Measurements from ENCODE around the gene LRBA. TPM values are rescaled to one million over a fixed set of nuclear protein-coding genes. Genes with fewer than 3 reads are reported as not detected.

Gene LRBA
- total RNA-seq, 1 donor from 2014 or later, result 26.4 TPM

GRCh38 chr4:151012820-151013219 lies 2.3 kb downstream of the LRBA start:
- Mint-ChIP-seq H3K9me3 (ENCODE audit: unreplicated experiment) (peaks cover 2% of the 10 kb centered on the region), H3K4me1 (ENCODE audit: low read depth, unreplicated experiment) (peaks cover 7% of the 10 kb centered on the region), H3K27ac (ENCODE audit: unreplicated experiment) (no peak overlapping the region), H3K27me3 (ENCODE audit: unreplicated experiment) (no peaks in the 10 kb centered on the region), H3K36me3 (ENCODE audit: unreplicated experiment) (no peaks in the 10 kb centered on the region), H3K4me3 (ENCODE audit: unreplicated experiment) (no peak overlapping the region)
- DNase-seq, result no peak
- no peak for TF ChIP-seq CTCF (IDR thresholded peaks at IDR 0.05; ENCODE audit: partially characterized antibody, unreplicated experiment)

GRCh38 chr4:151012376-151012775 lies 2.7 kb downstream of the LRBA start:
- Mint-ChIP-seq H3K4me3 (ENCODE audit: unreplicated experiment) (no peak overlapping the region), H3K36me3 (ENCODE audit: unreplicated experiment) (no peaks in the 10 kb centered on the region), H3K27ac (ENCODE audit: unreplicated experiment) (no peak overlapping the region), H3K9me3 (ENCODE audit: unreplicated experiment) (peaks cover 2% of the 10 kb centered on the region), H3K27me3 (ENCODE audit: unreplicated experiment) (no peaks in the 10 kb centered on the region), H3K4me1 (ENCODE audit: low read depth, unreplicated experiment) (peaks cover 7% of the 10 kb centered on the region)
- no peak for DNase-seq
- no peak for TF ChIP-seq CTCF (IDR thresholded peaks at IDR 0.05; ENCODE audit: partially characterized antibody, unreplicated experiment)

- no peak overlapping the region for H3K4me3 Mint-ChIP-seq (ENCODE audit: unreplicated experiment)
- no peak for DNase-seq
- H3K27ac Mint-ChIP-seq (ENCODE audit: unreplicated experiment), result no peak overlapping the region
- H3K36me3 Mint-ChIP-seq (ENCODE audit: unreplicated experiment), result no peaks in the 10 kb centered on the region
- no peak for TF ChIP-seq CTCF (IDR thresholded peaks at IDR 0.05; ENCODE audit: partially characterized antibody, unreplicated experiment)
- H3K27me3 Mint-ChIP-seq (ENCODE audit: unreplicated experiment), result peaks cover 2% of the 10 kb centered on the region
- H3K4me1 Mint-ChIP-seq (ENCODE audit: low read depth, unreplicated experiment), result peaks cover 1% of the 10 kb centered on the region
- H3K9me3 Mint-ChIP-seq (ENCODE audit: unreplicated experiment), result no peaks in the 10 kb centered on the region
These were observed 10.9 kb downstream of the LRBA start for GRCh38 chr4:151004222-151004621.

GRCh38 chr4:151000747-151001429 lies 14.2 kb downstream of the LRBA start:
- TF ChIP-seq CTCF (IDR thresholded peaks at IDR 0.05; ENCODE audit: partially characterized antibody, unreplicated experiment), result no peak
- Mint-ChIP-seq H3K27me3 (ENCODE audit: unreplicated experiment) (peaks cover 2% of the 10 kb centered on the region), H3K4me1 (ENCODE audit: low read depth, unreplicated experiment) (peaks cover 1% of the 10 kb centered on the region), H3K4me3 (ENCODE audit: unreplicated experiment) (no peak overlapping the region), H3K9me3 (ENCODE audit: unreplicated experiment) (no peaks in the 10 kb centered on the region), H3K27ac (ENCODE audit: unreplicated experiment) (no peak overlapping the region), H3K36me3 (ENCODE audit: unreplicated experiment) (no peaks in the 10 kb centered on the region)
- DNase-seq, result no peak

- Mint-ChIP-seq H3K27me3 (ENCODE audit: unreplicated experiment) (peaks cover 2% of the 10 kb centered on the region), H3K4me1 (ENCODE audit: low read depth, unreplicated experiment) (peaks cover 1% of the 10 kb centered on the region), H3K36me3 (ENCODE audit: unreplicated experiment) (no peaks in the 10 kb centered on the region), H3K4me3 (ENCODE audit: unreplicated experiment) (no peak overlapping the region), H3K27ac (ENCODE audit: unreplicated experiment) (no peak overlapping the region), H3K9me3 (ENCODE audit: unreplicated experiment) (no peaks in the 10 kb centered on the region)
- no peak for TF ChIP-seq CTCF (IDR thresholded peaks at IDR 0.05; ENCODE audit: partially characterized antibody, unreplicated experiment)
- DNase-seq, result no peak
These were observed 16.0 kb downstream of the LRBA start for GRCh38 chr4:150999086-150999485.

All from glutamatergic neuron (in vitro differentiated cells).